HCT116 (cell line): ENCODE data around the gene ZNF292. TPM values are rescaled to one million over a fixed set of nuclear protein-coding genes. Genes with fewer than 3 reads are reported as not detected.

Experiments
- ATAC-seq: fragments of 200-7000 bp; cut with Tn5 transposase; 2 replicates; pipeline ENCODE4 v1.9.1; 2020; ENCODE audit warnings: mild to moderate bottlenecking, moderate library complexity
- BruUV-seq: library from RNA; stranded (reverse); fragments of 400-500 nt; replicated peaks from 2 replicates; lab custom pipeline; 2021; lab: Mats Ljungman, UMichigan
- CTCF ChIA-PET: fragments of 300-600 bp; sonication (Branson Sonifier 250); formaldehyde crosslinking; loops from one replicate; lab custom pipeline; 2021; ENCODE audit warnings: antibody characterized with exemption; lab: Charles Lee
- POLR2A ChIA-PET: fragments of 300-600, 350-600 bp; sonication (Branson Sonifier 250); formaldehyde crosslinking; loops from one replicate; lab custom pipeline; 2021; ENCODE audit warnings: antibody characterized with exemption; lab: Charles Lee
- RAD21 ChIA-PET, 2 experiments: fragments of 300-600 bp; sonication (Branson Sonifier 250); formaldehyde crosslinking; loops; one replicate each; lab custom pipeline; 2023; ENCODE audit warnings: low total read pairs in 2 of 2; ENCODE audit not compliant: uncharacterized antibody in 2 of 2, unreplicated experiment in 2 of 2, low non-redundant PET in 1 of 2; lab: Charles Lee
- DNase-seq: peaks from one replicate; pipeline ENCODE4 v3.0.0-alpha.2; 2010; ENCODE audit warnings: low read depth, low spot score
- H2AFZ ChIP-seq: fragments of 200-600 bp; shearing (Covaris generic), sonication (generic); 2 replicates; pipeline ENCODE4 v1.6.1; 2017; ENCODE audit warnings: low read depth, mixed run types, mixed read lengths, antibody characterized with exemption, low read length; ENCODE audit not compliant: poor library complexity, severe bottlenecking
- H3K27ac ChIP-seq: 2 replicates; pipeline ENCODE4 v1.5.1; 2012; ENCODE audit warnings: low read depth, low read length
- H3K27me3 ChIP-seq: fragments of 200-600 bp; sonication (generic); 2 replicates; pipeline ENCODE4 v1.6.1; 2016; ENCODE audit warnings: mixed run types, low read length, mixed read lengths; ENCODE audit not compliant: insufficient read depth
- H3K36me3 ChIP-seq, 2 experiments: fragments of 200-500 bp in 1 of 2; fragments of 200-600 bp in 1 of 2; sonication (Bioruptor generic) in 1 of 2; sonication (generic) in 1 of 2; 2 replicates each; pipeline versions ENCODE4 v1.5.1 to v1.6.1; 2014 to 2016; ENCODE audit warnings: low read length in 2 of 2, inconsistent platforms in 1 of 2, mixed read lengths in 1 of 2, mixed run types in 1 of 2; ENCODE audit not compliant: insufficient read depth in 2 of 2, control insufficient read depth in 1 of 2
- H3K4me1 ChIP-seq, 2 experiments: fragments of 200-600 bp in 1 of 2; sonication (generic) in 1 of 2; 2 replicates each; pipeline versions ENCODE4 v1.5.1 to v1.6.1; 2012 to 2017; ENCODE audit warnings: low read length in 2 of 2, inconsistent platforms in 1 of 2, mild to moderate bottlenecking in 1 of 2, mixed read lengths in 1 of 2, mixed run types in 1 of 2, moderate library complexity in 1 of 2; ENCODE audit not compliant: insufficient read depth in 2 of 2, control insufficient read depth in 1 of 2
- H3K4me2 ChIP-seq: fragments of 200-600 bp; sonication (generic); 2 replicates; pipeline ENCODE4 v1.6.1; 2017; ENCODE audit warnings: mixed run types, low read length, mixed read lengths
- H3K4me3 ChIP-seq, 2 experiments: fragments of 200-600 bp in 1 of 2; sonication (generic) in 1 of 2; replicated peaks in 1 of 2; 2 replicates each; pipeline ENCODE4 v1.5.1; 2011 to 2016; ENCODE audit warnings: low read length in 2 of 2, control low read depth in 1 of 2, low read depth in 1 of 2, mild to moderate bottlenecking in 1 of 2, mixed read lengths in 1 of 2, mixed run types in 1 of 2
- H3K79me2 ChIP-seq: fragments of 200-600 bp; sonication (generic); 2 replicates; pipeline ENCODE4 v1.6.1; 2017; ENCODE audit warnings: mild to moderate bottlenecking, mixed run types, low read length, moderate library complexity, mixed read lengths; ENCODE audit not compliant: insufficient read depth
- H3K9ac ChIP-seq: fragments of 200-600 bp; sonication (generic); 2 replicates; pipeline ENCODE4 v1.6.1; 2016; ENCODE audit warnings: low read length, mixed read lengths
- H3K9me2 ChIP-seq: fragments of 200-600 bp; sonication (generic), shearing (Covaris generic); 2 replicates; pipeline ENCODE4 v1.6.1; 2017; ENCODE audit warnings: mixed run types, mild to moderate bottlenecking, moderate library complexity; ENCODE audit not compliant: insufficient read depth
- H3K9me3 ChIP-seq, 2 experiments: fragments of 200-500 bp in 1 of 2; fragments of 200-600 bp in 1 of 2; sonication (Bioruptor generic) in 1 of 2; sonication (generic) in 1 of 2; 2 replicates each; pipeline ENCODE4 v1.6.1; 2014 to 2017; ENCODE audit warnings: low read length in 2 of 2, mixed read lengths in 2 of 2, inconsistent platforms in 1 of 2, low read depth in 1 of 2, mild to moderate bottlenecking in 1 of 2, mixed run types in 1 of 2, moderate library complexity in 1 of 2; ENCODE audit not compliant: control insufficient read depth in 1 of 2, insufficient read depth in 1 of 2
- H4K20me1 ChIP-seq: fragments of 200-600 bp; sonication (generic), shearing (Covaris generic); 2 replicates; pipeline ENCODE4 v1.6.1; 2017; ENCODE audit warnings: mixed run types, mild to moderate bottlenecking, moderate library complexity; ENCODE audit not compliant: insufficient read depth
- CEBPB ChIP-seq: IDR thresholded peaks from 2 replicates; pipeline ENCODE4 v1.6.1; 2012; ENCODE audit warnings: low read depth
- CTCF ChIP-seq, 3 experiments: fragments of 200-600 bp in 1 of 3; sonication (generic) in 1 of 3; IDR thresholded peaks in 2 of 3; conservative IDR thresholded peaks in 1 of 3; 2 replicates each; pipeline ENCODE4 v1.5.1; 2012 to 2017; ENCODE audit warnings: low read depth in 2 of 3, low read length in 2 of 3, antibody characterized with exemption in 1 of 3, borderline replicate concordance in 1 of 3, control low read depth in 1 of 3, mild to moderate bottlenecking in 1 of 3, mixed read lengths in 1 of 3, mixed run types in 1 of 3, moderate library complexity in 1 of 3; ENCODE audit not compliant: insufficient read depth in 1 of 3
- EGR1 ChIP-seq: IDR thresholded peaks from 2 replicates; pipeline ENCODE4 v1.6.1; 2012; ENCODE audit warnings: low read depth
- JUND ChIP-seq: IDR thresholded peaks from 2 replicates; pipeline ENCODE4 v1.6.1; 2012
- POLR2A ChIP-seq: IDR thresholded peaks from 2 replicates; pipeline ENCODE4 v1.7.0; 2011; ENCODE audit warnings: borderline replicate concordance; ENCODE audit not compliant: insufficient read depth, insufficient read length; ENCODE audit errors: extremely low read depth
- POLR2AphosphoS5 ChIP-seq: IDR thresholded peaks from 2 replicates; pipeline ENCODE4 v1.6.1; 2011; ENCODE audit warnings: mild to moderate bottlenecking, low read depth, low read length, moderate library complexity
- RAD21 ChIP-seq: IDR thresholded peaks from 2 replicates; pipeline ENCODE4 v1.6.1; 2012; ENCODE audit warnings: low read depth, mild to moderate bottlenecking
- REST ChIP-seq: IDR thresholded peaks from 2 replicates; pipeline ENCODE4 v1.6.1; 2012; ENCODE audit warnings: low read depth
- SIN3A ChIP-seq: IDR thresholded peaks from 2 replicates; pipeline ENCODE4 v1.6.1; 2012; ENCODE audit warnings: low read depth
- SP1 ChIP-seq: IDR thresholded peaks from 2 replicates; pipeline ENCODE4 v1.6.1; 2012; ENCODE audit warnings: low read depth
- TCF7L2 ChIP-seq: IDR thresholded peaks from 2 replicates; pipeline ENCODE4 v1.7.0; 2011; ENCODE audit warnings: borderline replicate concordance, inconsistent platforms; ENCODE audit not compliant: insufficient read depth, insufficient read length; ENCODE audit errors: extremely low read depth
- ZBTB33 ChIP-seq: IDR thresholded peaks from 2 replicates; pipeline ENCODE4 v1.6.1; 2011; ENCODE audit warnings: mild to moderate bottlenecking, low read length, moderate library complexity; ENCODE audit not compliant: insufficient replicate concordance; ENCODE audit errors: extremely low read depth
- ZFX ChIP-seq: fragments of 450-650 bp; IDR thresholded peaks from 2 replicates; pipeline ENCODE4 v1.6.1; 2017
- ZNF274 ChIP-seq: fragments of 200-500 bp; sonication (Bioruptor generic); IDR thresholded peaks from 2 replicates; pipeline ENCODE4 v1.6.1; 2014; ENCODE audit warnings: mild to moderate bottlenecking, low read depth, low read length, inconsistent platforms
- intact Hi-C: fragments of 100-400 bp; cut with micrococcal nuclease; formaldehyde crosslinking; loops from 2 replicates; pipeline ENCODE4 v1.10.0; 2022
- total RNA-seq: library from RNA; stranded (reverse); gene quantifications from one replicate; pipeline ENCODE4 v1.2.1, GENCODE V29; 2021; ENCODE audit not compliant: unreplicated experiment

Gene ZNF292
- total RNA-seq, 1 experiment from 2014 or later, result 35.3 TPM

GRCh38 chr6:87200469-87201175 lies 45.3 kb downstream of the ZNF292 start:
- H3K4me1 ChIP-seq, result no peaks in the 10 kb centered on the region
- H3K9me2 ChIP-seq, result no peaks in the 10 kb centered on the region
- no peaks in the 10 kb centered on the region for H3K9me3 ChIP-seq
- no peak overlapping the region for H3K9ac ChIP-seq
- H3K4me2 ChIP-seq, result no peak overlapping the region
- ATAC-seq (no peak), DNase-seq (no peak)
- H3K79me2 ChIP-seq, result peaks cover 97% of the 10 kb centered on the region
- H3K27ac ChIP-seq, result no peak overlapping the region
- H4K20me1 ChIP-seq, result peaks cover 22% of the 10 kb centered on the region
- intact Hi-C loops, result no loop called here
- BruUV-seq, result no TSS peak
- H3K27me3 ChIP-seq, result no peaks in the 10 kb centered on the region
- no peak overlapping the region for H2AFZ ChIP-seq
- ChIA-PET CTCF (no interaction called here), POLR2A (no interaction called here), RAD21 (no interaction called here)
- TF ChIP-seq RAD21 (no peak), EGR1 (no peak), ZBTB33 (no peak), CEBPB (no peak), CTCF (IDR thresholded peaks at IDR 0.05 in 2 of 3, conservative IDR thresholded peaks at IDR 0.05 in 1 of 3; ENCODE audit: borderline replicate concordance in 1 of 3, insufficient read depth in 1 of 3, low read depth in 2 of 3, low read length in 2 of 3) (no peak), TCF7L2 (no peak), REST (no peak), ZFX (no peak), SP1 (no peak), POLR2AphosphoS5 (no peak), ZNF274 (no peak), POLR2A (no peak), SIN3A (no peak), JUND (no peak)
- no peak overlapping the region for H3K4me3 ChIP-seq
- no peaks in the 10 kb centered on the region; a peak in 1 of 4 replicates for H3K36me3 ChIP-seq
